LNCaP clone FGC (cell line): ENCODE data around the gene VAC14.

Experiments
- DNase-seq: peaks from one replicate; pipeline ENCODE4 v3.0.0-alpha.2; 2011; ENCODE audit warnings: low read depth
- H3K4me3 ChIP-seq: 2 replicates; pipeline ENCODE4 v1.5.1; 2011; ENCODE audit warnings: mild to moderate bottlenecking, low read depth, low read length, control low read depth
- TF ChIP-seq, protein P1 (sequence below): IDR thresholded peaks from 2 replicates; pipeline ENCODE4 v1.5.1; 2012; ENCODE audit warnings: mild to moderate bottlenecking; ENCODE audit not compliant: control insufficient read depth, insufficient read depth; ENCODE audit errors: extremely low read depth

The VAC14 gene

DNA sequence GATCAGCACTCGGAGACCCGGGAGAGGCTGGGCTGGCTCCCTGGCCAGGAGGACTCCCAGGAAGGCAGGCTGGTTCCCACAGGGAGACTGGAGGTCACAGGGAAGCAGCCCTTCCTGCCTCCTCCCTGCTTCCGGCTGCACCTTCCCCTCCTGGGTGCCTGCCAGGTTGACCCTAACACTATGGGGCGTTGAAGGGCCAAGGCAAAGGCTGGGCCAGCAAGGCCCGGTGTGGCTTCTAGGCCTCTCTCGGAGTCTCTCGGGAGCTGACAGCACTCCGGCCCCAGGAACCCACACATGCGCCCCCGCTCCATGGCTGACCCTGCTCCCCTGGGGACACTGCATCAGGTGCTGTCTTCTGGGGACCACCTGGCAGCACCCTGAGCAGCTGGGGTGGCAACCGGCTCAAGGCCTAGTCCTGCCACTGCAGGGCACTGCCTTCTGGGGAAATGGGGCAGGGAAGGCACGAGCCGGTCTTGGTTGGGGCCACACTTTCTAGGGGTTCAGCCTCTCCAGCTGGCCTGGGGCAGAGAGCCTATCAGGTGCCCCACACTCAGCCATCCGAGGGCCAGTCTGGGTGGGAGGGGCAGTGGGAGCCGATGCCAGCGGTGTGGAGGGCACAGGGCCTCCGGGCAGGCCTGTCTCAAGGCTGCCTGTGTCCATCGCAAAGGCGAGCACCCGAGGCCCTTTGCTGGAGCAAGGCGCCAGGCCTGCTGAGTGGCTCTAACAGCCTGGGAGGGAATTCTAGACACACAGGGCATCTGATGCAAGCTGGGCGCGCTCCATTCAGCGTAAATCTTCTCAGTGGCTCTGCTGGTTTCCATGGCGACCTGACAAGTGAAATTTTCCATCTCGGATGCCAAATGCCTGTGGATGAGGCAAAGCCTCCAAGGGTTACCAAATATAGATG lies 109.5 kb downstream of the VAC14 start:
- TF ChIP-seq, protein P1, sequence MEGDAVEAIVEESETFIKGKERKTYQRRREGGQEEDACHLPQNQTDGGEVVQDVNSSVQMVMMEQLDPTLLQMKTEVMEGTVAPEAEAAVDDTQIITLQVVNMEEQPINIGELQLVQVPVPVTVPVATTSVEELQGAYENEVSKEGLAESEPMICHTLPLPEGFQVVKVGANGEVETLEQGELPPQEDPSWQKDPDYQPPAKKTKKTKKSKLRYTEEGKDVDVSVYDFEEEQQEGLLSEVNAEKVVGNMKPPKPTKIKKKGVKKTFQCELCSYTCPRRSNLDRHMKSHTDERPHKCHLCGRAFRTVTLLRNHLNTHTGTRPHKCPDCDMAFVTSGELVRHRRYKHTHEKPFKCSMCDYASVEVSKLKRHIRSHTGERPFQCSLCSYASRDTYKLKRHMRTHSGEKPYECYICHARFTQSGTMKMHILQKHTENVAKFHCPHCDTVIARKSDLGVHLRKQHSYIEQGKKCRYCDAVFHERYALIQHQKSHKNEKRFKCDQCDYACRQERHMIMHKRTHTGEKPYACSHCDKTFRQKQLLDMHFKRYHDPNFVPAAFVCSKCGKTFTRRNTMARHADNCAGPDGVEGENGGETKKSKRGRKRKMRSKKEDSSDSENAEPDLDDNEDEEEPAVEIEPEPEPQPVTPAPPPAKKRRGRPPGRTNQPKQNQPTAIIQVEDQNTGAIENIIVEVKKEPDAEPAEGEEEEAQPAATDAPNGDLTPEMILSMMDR: no peak
- DNase-seq: no peak
- no peak overlapping the region for H3K4me3 ChIP-seq

DNA sequence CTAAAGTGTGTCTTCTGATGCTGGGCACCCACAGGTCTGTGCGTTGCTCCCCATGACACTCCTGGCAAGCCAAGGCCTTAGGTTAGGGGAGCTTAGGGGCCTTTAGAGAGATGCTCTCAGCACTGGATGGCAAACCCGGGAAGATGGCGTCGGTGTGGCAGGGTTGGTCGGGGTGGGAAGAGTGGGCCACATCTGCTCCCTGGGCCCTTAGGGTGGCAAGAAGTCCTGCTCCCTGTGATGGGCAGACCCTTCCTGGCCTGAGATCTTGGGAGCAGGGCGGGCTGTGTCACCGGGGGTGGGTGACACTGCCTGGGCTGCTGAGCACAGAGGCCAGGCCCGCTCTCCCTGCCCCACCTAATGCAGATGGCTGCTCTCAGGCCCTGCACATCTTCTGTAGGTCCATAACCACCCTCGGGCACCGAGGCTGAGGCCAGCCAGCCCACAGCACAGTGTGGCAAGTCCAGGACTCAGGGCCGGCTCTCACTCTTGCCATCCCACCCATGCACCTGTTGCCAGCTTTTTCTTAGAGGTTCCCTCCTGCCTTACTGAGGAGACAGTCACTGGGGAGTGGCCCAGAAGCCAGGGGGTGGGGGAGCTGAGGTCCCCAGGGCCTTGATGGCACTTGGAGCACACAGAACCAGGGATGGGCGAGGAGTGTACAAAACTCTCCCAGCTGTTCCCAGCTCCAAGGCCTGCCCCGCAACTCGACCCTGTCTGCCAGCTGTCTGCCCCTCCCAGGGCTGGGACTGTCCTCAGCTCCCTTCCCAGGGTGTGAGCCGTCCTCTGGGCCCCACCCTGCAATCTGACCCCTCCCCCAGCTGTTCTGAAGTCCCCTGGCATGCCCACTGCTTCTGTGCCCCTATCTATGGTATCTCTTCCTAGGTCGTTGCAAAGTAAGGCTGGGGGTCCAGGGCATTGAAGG lies 110.7 kb downstream of the VAC14 start:
- no peak for DNase-seq
- H3K4me3 ChIP-seq: no peak overlapping the region
- TF ChIP-seq, protein P1: no peak

DNA sequence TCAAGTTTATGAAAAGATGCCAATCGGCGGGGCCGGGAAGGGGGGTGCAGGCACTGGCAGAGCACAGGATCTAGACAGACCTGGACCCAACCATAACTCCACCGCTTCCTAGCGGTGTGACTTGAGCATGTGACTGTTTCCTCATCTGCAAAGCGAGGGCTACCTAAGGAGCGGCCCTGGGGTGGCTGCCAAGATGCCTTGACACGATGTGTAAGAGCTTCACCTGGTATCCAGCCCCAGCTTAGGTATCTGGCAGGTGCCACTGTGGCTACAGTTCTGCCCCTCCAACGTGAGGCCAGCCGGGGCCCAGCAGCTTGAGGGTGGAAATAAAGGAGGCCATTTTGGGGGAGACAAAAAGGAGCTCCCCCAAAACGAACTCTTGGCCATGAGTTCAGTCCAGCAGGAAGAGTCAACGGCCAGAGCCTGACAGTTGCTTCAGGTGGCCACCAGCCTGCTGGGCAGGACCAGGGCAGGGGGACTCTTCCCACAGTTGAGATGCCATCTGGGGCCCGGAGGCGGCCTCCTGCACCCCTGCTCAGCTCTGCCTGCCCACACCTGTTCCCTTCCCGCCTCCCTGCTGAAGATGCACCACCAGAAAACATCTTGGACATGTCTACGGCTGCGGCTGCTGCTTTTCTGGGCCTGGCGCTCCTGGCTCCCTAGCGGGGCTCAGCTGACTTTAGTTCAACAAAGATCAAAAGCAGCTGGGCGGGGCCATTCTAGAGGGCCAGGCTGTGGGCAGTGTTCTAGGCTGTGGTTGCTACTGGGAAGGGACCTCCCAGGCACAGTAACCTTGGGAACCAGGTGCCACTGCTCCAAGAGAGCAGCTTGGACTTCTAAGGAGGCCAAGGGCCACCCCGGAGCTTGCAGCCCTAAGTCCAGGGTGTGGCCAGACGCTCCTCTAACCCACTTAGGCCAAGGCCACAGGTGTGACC lies 111.7 kb downstream of the VAC14 start:
- TF ChIP-seq, protein P1: no peak
- no peak for DNase-seq
- no peak overlapping the region for H3K4me3 ChIP-seq

DNA sequence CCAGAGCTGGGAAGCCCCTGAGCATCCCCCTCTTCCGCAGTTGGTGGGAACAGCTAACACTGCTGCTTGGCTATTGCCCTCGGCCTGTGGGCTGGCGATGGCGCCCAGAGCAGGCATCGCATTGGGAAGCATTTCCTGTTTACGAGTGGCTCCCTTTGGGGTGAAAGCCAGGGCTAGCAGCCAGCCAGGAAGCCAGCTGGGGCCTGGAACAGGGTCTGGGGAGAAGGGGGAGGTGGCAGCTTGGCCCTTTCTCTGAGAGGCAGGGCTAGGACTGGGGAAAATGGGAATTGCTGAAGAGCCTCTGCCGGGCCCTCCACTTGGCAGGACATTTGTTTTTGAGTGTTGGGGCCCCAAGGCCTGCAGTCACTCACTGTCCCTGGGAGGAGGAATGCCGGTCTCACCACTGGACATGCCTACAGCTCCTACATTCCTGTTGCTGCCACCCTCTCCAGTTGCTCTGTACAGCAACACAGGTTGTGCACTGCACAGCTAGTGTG lies 112.7 kb downstream of the VAC14 start:
- no peak overlapping the region for H3K4me3 ChIP-seq
- TF ChIP-seq, protein P1: no peak
- DNase-seq: no peak

DNA sequence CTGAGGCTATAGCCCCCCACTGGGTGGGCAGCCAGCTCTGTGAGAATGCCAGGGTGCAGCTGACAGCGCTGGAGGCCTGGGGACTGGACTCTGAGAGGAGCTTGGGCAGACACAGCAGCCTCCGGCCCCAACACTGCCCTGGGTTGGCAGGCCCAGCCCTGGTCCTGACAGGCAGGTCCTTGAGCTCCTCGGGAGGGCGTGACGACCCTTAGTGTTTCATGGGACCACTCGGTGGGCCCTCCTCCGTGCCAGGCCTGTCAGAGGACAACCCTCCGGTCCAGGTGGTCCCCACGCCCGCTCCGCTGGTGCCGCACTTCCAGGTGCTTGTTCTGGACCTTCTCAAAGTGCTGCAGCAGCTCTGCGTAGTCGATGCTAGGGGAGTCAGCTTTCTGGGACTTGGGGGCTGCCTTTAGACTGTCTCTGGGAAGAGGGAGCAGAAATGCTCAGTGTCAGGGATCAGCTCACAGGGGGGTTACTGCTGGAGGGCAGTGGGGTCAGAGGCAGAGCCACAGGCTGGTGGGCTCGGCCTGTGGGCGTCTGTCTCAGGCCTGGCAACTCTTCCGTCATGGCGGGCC lies 113.2 kb downstream of the VAC14 start:
- no peak overlapping the region for H3K4me3 ChIP-seq
- DNase-seq: no peak
- TF ChIP-seq, protein P1: no peak

DNA sequence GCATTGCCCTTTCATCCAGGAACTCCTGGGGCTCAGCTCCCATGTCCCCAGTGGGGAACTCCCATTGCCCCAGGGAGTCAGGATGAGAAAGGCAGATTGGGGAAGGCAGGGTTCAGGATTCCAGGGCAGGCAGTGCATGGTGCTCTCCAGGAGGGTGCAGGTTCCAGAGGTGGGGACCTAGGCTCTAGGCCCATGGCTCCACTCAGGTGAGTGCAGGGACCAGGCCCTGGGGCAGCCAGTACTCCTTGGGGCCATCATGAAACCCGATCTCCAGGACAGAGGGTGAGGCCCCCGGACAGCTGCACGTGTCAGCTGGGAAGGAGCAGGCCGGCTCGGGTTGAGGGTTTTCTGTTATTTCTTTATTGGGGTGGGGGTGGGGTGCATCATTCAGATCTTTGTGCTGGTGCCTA lies 113.9 kb downstream of the VAC14 start:
- no peak for DNase-seq
- TF ChIP-seq, protein P1: no peak
- no peak overlapping the region for H3K4me3 ChIP-seq
